ENCODE results near the gene PSME3. TPM values are rescaled to one million over a fixed set of nuclear protein-coding genes. Genes with fewer than 3 reads are reported as not detected.
A peak's percentile ranks its signal among the peaks of the same experiment; 100 is the strongest.

PSME3 gene
- total and polyA plus RNA-seq, 2 of the 13 experiments (the other 11 are each of a cell fraction or from before 2014, with no cell fraction given), result 66.3 to 135 TPM

DNA sequence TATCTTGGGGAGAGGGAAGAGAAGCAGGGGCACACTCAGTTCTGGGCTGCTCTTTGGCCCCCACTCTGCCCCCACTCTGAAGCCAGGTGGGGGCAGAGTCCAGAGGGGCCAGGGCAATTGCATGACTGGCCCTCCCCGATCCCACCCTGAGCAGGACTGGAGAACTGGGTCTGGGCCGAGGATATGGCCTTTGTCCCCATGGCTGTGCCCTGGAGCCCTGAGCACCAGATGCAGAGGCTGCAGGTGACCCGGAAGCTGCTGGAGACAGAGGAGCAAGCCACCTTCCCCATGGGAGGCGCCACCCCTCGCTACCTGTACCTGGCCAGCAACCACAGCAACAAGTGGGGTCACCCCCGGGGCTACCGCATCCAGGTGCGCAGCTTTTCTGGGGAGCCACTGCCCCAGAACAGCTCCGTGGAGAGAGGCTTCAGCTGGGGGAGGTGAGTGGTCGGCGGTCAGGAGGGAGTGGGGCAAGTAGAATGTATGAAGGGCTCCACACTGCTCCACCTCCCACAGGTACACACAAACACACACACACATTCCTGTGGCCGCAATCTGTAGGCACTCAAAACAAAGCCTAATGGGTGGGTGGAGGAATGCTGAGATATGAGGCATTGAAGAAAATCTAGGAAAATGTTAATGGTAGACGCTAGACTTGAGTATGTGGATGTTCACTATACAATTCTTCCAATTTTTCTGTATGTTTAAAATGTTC, 39.2 kb downstream of the PSME3 start (continued):
- TF ChIP-seq ZNF142 (CRISPR knock-in tag; IDR thresholded peaks at IDR 0.05) (no peak), KLF12 (CRISPR knock-in tag; IDR thresholded peaks at IDR 0.05; ENCODE audit: borderline replicate concordance) (no peak), ZNF234 (CRISPR knock-in tag; conservative IDR thresholded peaks at IDR 0.05) (no peak), IRF2 (CRISPR knock-in tag; IDR thresholded peaks at IDR 0.05) (no peak), ZBTB7A (CRISPR knock-in tag; IDR thresholded peaks at IDR 0.05) (no peak), ZNF18 (CRISPR knock-in tag; IDR thresholded peaks at IDR 0.05; ENCODE audit: insufficient replicate concordance) (no peak), EP300 (IDR thresholded peaks at IDR 0.05; ENCODE audit: low read depth in 2 of 2, low read length in 2 of 2) (peak in 1 of 2 experiments; percentile 28; a peak in 1 of 4 replicates), EP300 (CRISPR knock-in tag; IDR thresholded peaks at IDR 0.05; ENCODE audit: borderline replicate concordance) (no peak), HNF4A (CRISPR knock-in tag; IDR thresholded peaks at IDR 0.05) (peak; percentile 73), SOX13 (IDR thresholded peaks at IDR 0.05) (no peak), SOX13 (CRISPR knock-in tag; conservative IDR thresholded peaks at IDR 0.05 in 1 of 2, IDR thresholded peaks at IDR 0.05 in 1 of 2) (no peak), ATF1 (CRISPR knock-in tag; IDR thresholded peaks at IDR 0.05) (no peak), SMAD1 (CRISPR knock-in tag; IDR thresholded peaks at IDR 0.05; ENCODE audit: borderline replicate concordance, low read depth) (no peak), ZSCAN9 (CRISPR knock-in tag; IDR thresholded peaks at IDR 0.05; ENCODE audit: borderline replicate concordance) (no peak), NRL (CRISPR knock-in tag; IDR thresholded peaks at IDR 0.05; ENCODE audit: borderline replicate concordance) (peak; percentile 67), HES4 (CRISPR knock-in tag; IDR thresholded peaks at IDR 0.05; ENCODE audit: borderline replicate concordance) (peak; percentile 59; the same call in 1 of the 2 replicates), ZNF607 (CRISPR knock-in tag; IDR thresholded peaks at IDR 0.05; ENCODE audit: borderline replicate concordance) (no peak), RARA (CRISPR knock-in tag; IDR thresholded peaks at IDR 0.05) (0 out of 2 replicates have a peak, but pooled peaks have one; percentile 17)
- TF ChIP-seq, protein P1, sequence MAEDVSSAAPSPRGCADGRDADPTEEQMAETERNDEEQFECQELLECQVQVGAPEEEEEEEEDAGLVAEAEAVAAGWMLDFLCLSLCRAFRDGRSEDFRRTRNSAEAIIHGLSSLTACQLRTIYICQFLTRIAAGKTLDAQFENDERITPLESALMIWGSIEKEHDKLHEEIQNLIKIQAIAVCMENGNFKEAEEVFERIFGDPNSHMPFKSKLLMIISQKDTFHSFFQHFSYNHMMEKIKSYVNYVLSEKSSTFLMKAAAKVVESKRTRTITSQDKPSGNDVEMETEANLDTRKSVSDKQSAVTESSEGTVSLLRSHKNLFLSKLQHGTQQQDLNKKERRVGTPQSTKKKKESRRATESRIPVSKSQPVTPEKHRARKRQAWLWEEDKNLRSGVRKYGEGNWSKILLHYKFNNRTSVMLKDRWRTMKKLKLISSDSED (CRISPR knock-in tag; IDR thresholded peaks at IDR 0.05), result no peak
- TF ChIP-seq, protein P2, sequence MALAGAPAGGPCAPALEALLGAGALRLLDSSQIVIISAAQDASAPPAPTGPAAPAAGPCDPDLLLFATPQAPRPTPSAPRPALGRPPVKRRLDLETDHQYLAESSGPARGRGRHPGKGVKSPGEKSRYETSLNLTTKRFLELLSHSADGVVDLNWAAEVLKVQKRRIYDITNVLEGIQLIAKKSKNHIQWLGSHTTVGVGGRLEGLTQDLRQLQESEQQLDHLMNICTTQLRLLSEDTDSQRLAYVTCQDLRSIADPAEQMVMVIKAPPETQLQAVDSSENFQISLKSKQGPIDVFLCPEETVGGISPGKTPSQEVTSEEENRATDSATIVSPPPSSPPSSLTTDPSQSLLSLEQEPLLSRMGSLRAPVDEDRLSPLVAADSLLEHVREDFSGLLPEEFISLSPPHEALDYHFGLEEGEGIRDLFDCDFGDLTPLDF (CRISPR knock-in tag; IDR thresholded peaks at IDR 0.05), result no peak

All from HepG2 (cell line).